ENCODE data around the gene SOWAHC. TPM values are rescaled to one million over a fixed set of nuclear protein-coding genes. Genes with fewer than 3 reads are reported as not detected.
"Not testable (repeated sequence)": the region's sequence is repeated elsewhere in the genome, so short reads cannot be mapped to it uniquely, and the experiment has no call there.

SOWAHC gene
- total RNA-seq, result 20.8 TPM

GRCh38 chr2:109613922-109614714 is at the start of gene SOWAHC, which contains the start of gene SEPTIN10:
SOWAHC (plus strand) TSS chr2:109614364; CDS start chr2:109614490, 126 bp downstream.
SEPTIN10 (minus strand) TSS chr2:109613966; CDS start chr2:109613827, 139 bp downstream.
- no peak for TF ChIP-seq CTCF (IDR thresholded peaks at IDR 0.05)
- peak; percentile 92 to 99 for DNase-seq (ENCODE audit: low spot score in 2 of 2)
- Histone ChIP-seq H3K4me1 (peaks cover 9 to 25% of the 10 kb centered on the region in 2 donors), H3K9me3 (no peaks in the 10 kb centered on the region), H3K27ac (peak within 1 kb of the TSS; percentile 93 to 99), H3K4me3 (peak within 1 kb of the TSS; percentile 72 to 93), H3K36me3 (peaks cover 0 to 4% of the 10 kb centered on the region in 2 donors), H3K27me3 (no peaks in the 10 kb centered on the region)
- intact Hi-C loops (cut with DNase I), result loop anchor here (1.0 to 10.0 kb wide), 5 partner anchors 33 to 449 kb away; no protein-coding TSS in a partner anchor

- Histone ChIP-seq H3K4me1 (no peaks in the 10 kb centered on the region), H3K27me3 (no peaks in the 10 kb centered on the region), H3K9me3 (no peaks in the 10 kb centered on the region), H3K4me3 (no peak overlapping the region), H3K36me3 (peaks cover 0 to 15% of the 10 kb centered on the region in 2 donors), H3K27ac (no peak overlapping the region)
- TF ChIP-seq CTCF (IDR thresholded peaks at IDR 0.05), result no peak
- intact Hi-C loops (cut with DNase I), result no loop called here
- DNase-seq (ENCODE audit: low spot score in 2 of 2), result no peak
These were observed 38.8 kb upstream of the SOWAHC start for GRCh38 chr2:109575373-109575772.

GRCh38 chr2:109577630-109578029 is 36.5 kb upstream of the SOWAHC start:
- H3K27me3 ChIP-seq; H3K36me3 ChIP-seq; H3K9me3 ChIP-seq; DNase-seq (ENCODE audit: low spot score in 2 of 2); H3K4me1 ChIP-seq; intact Hi-C loops (cut with DNase I); H3K27ac ChIP-seq; H3K4me3 ChIP-seq: not testable (repeated sequence)

GRCh38 chr2:109582928-109583895 is 31.0 kb upstream of the SOWAHC start:
- DNase-seq (ENCODE audit: low spot score in 2 of 2), result no peak
- no peak for TF ChIP-seq CTCF (IDR thresholded peaks at IDR 0.05)
- Histone ChIP-seq H3K9me3 (no peaks in the 10 kb centered on the region), H3K27me3 (no peaks in the 10 kb centered on the region), H3K4me3 (no peak overlapping the region), H3K4me1 (no peaks in the 10 kb centered on the region), H3K36me3 (peaks cover 0 to 3% of the 10 kb centered on the region in 2 donors), H3K27ac (no peak overlapping the region)
- intact Hi-C loops (cut with DNase I), result no loop called here

- Histone ChIP-seq H3K27ac (no peak overlapping the region), H3K36me3 (peaks cover 0 to 3% of the 10 kb centered on the region in 2 donors), H3K4me3 (no peak overlapping the region), H3K9me3 (no peaks in the 10 kb centered on the region), H3K4me1 (peaks cover 0 to 5% of the 10 kb centered on the region in 2 donors), H3K27me3 (no peaks in the 10 kb centered on the region)
- no peak for TF ChIP-seq CTCF (IDR thresholded peaks at IDR 0.05)
- intact Hi-C loops (cut with DNase I), result no loop called here
- DNase-seq (ENCODE audit: low spot score in 2 of 2), result no peak
These were observed 27.5 kb upstream of the SOWAHC start for GRCh38 chr2:109586687-109587086.

Data from ascending aorta (tissue), 2 donors.